Cardiac muscle cell (in vitro differentiated cells and primary cell): ENCODE measurements around the gene MAP1S. TPM values are rescaled to one million over a fixed set of nuclear protein-coding genes. Genes with fewer than 3 reads are reported as not detected.

Source experiments
- DNase-seq, 2 donors: peaks; one replicate each; pipeline versions ENCODE4 v3.0.0 to v3.0.0-alpha.2; 2010 to 2017; ENCODE audit warnings: low read depth in 1 of 2, low spot score in 1 of 2
- H3K27ac ChIP-seq: fragments of 200-600 bp; sonication (generic); 2 replicates; pipeline ENCODE4 v1.5.1; 2016
- H3K27me3 ChIP-seq: fragments of 200-600 bp; sonication (generic); 2 replicates; pipeline ENCODE4 v1.6.0; 2016; ENCODE audit warnings: control low read depth
- H3K36me3 ChIP-seq: fragments of 200-600 bp; sonication (generic); 2 replicates; pipeline ENCODE4 v1.5.1; 2016; ENCODE audit warnings: control low read depth
- H3K4me1 ChIP-seq: fragments of 200-600 bp; sonication (generic); 2 replicates; pipeline ENCODE4 v1.8.1; 2017; ENCODE audit warnings: low read depth, mild to moderate bottlenecking, mixed run types
- H3K4me3 ChIP-seq: fragments of 200-600 bp; sonication (generic); 2 replicates; pipeline ENCODE4 v1.5.1; 2016; ENCODE audit warnings: mild to moderate bottlenecking
- H3K9me3 ChIP-seq: fragments of 200-600 bp; sonication (generic); 2 replicates; pipeline ENCODE4 v1.5.1; 2017; ENCODE audit warnings: low read depth, mild to moderate bottlenecking, control low read depth
- CTCF ChIP-seq: IDR thresholded peaks from 2 replicates; pipeline ENCODE4 v1.5.1; 2012; ENCODE audit warnings: low read depth, mild to moderate bottlenecking, low read length
- polyA plus RNA-seq: library from polyadenylated mRNA; unstranded; fragments of >200 nt; fragmentation: Nextera tagmentation; extraction: Ambion mirVana; gene quantifications from 2 replicates; pipeline ENCODE4 v1.2.1, GENCODE V29; 2016
- total RNA-seq: library from RNA; depleted of rRNA; stranded (reverse); fragments of >200 nt; gene quantifications from 2 replicates; pipeline ENCODE4 v1.2.3, GENCODE V29; 2016

The MAP1S gene
- total and polyA plus RNA-seq, 2 experiments from 2014 or later: 60.4 to 61.7 TPM

GRCh38 chr19:17703824-17704463 is 15.3 kb upstream of the MAP1S start:
- no peak overlapping the region for H3K4me3 ChIP-seq
- peak; percentile 87 for TF ChIP-seq CTCF
- H3K27me3 ChIP-seq: no peaks in the 10 kb centered on the region
- H3K36me3 ChIP-seq: no peaks in the 10 kb centered on the region
- peak; percentile 52 to 65 for DNase-seq
- no peaks in the 10 kb centered on the region for H3K9me3 ChIP-seq
- no peaks in the 10 kb centered on the region for H3K4me1 ChIP-seq
- no peak overlapping the region for H3K27ac ChIP-seq

- no peak overlapping the region for H3K27ac ChIP-seq
- H3K9me3 ChIP-seq: no peaks in the 10 kb centered on the region
- no peak overlapping the region for H3K4me3 ChIP-seq
- no peaks in the 10 kb centered on the region for H3K4me1 ChIP-seq
- no peaks in the 10 kb centered on the region for H3K27me3 ChIP-seq
- no peak for TF ChIP-seq CTCF
- peak; percentile 26 to 79 for DNase-seq
- no peaks in the 10 kb centered on the region for H3K36me3 ChIP-seq
These were observed 12.5 kb upstream of the MAP1S start for GRCh38 chr19:17706750-17707181.

GRCh38 chr19:17711851-17712250 is 7.4 kb upstream of the MAP1S start:
- Histone ChIP-seq H3K27me3 (no peaks in the 10 kb centered on the region), H3K9me3 (no peaks in the 10 kb centered on the region), H3K36me3 (no peaks in the 10 kb centered on the region), H3K27ac (no peak overlapping the region), H3K4me3 (no peak overlapping the region), H3K4me1 (no peaks in the 10 kb centered on the region)
- no peak for TF ChIP-seq CTCF
- DNase-seq: no peak

- Histone ChIP-seq H3K27ac (no peak overlapping the region), H3K27me3 (no peaks in the 10 kb centered on the region), H3K9me3 (no peaks in the 10 kb centered on the region), H3K36me3 (no peaks in the 10 kb centered on the region), H3K4me3 (no peak overlapping the region), H3K4me1 (peaks cover 8% of the 10 kb centered on the region)
- TF ChIP-seq CTCF: no peak
- no peak for DNase-seq
These were observed 2.9 kb upstream of the MAP1S start for GRCh38 chr19:17716309-17716929.

GRCh38 chr19:17718550-17718946 is 732 bp upstream of the MAP1S start:
- peak overlapping the region; percentile 99 for H3K4me3 ChIP-seq
- H3K4me1 ChIP-seq: peaks cover 8% of the 10 kb centered on the region
- H3K27me3 ChIP-seq: no peaks in the 10 kb centered on the region
- peaks cover 3% of the 10 kb centered on the region for H3K36me3 ChIP-seq
- TF ChIP-seq CTCF: no peak
- no peak for DNase-seq
- no peak overlapping the region for H3K27ac ChIP-seq
- no peaks in the 10 kb centered on the region for H3K9me3 ChIP-seq
